Dendritic cell treated with granulocyte-macrophage colony-stimulating factor and Interleukin-4, amounts not matched to agents 40 ng/mL and 50 ng/mL, for 4 days (primary cell): ENCODE data around the gene CBR3.

Experiments used
- H3K27ac Mint-ChIP-seq: one replicate; pipeline ENCODE4 v1.8.0; 2022; ENCODE audit warnings: mild to moderate bottlenecking, mixed read lengths
- H3K27me3 Mint-ChIP-seq: one replicate; pipeline ENCODE4 v1.8.0; 2022; ENCODE audit warnings: mild to moderate bottlenecking, mixed read lengths
- H3K36me3 Mint-ChIP-seq: one replicate; pipeline ENCODE4 v1.8.0; 2022; ENCODE audit warnings: low read depth, mixed read lengths
- H3K4me1 Mint-ChIP-seq: one replicate; pipeline ENCODE4 v1.8.0; 2022; ENCODE audit warnings: low read depth, mixed read lengths
- H3K4me3 Mint-ChIP-seq: one replicate; pipeline ENCODE4 v1.8.0; 2022; ENCODE audit warnings: mild to moderate bottlenecking, moderate library complexity, mixed read lengths
- H3K9me3 Mint-ChIP-seq: one replicate; pipeline ENCODE4 v1.8.0; 2022; ENCODE audit warnings: mixed read lengths
- intact Hi-C: fragments of 100-400 bp; cut with micrococcal nuclease; formaldehyde crosslinking; loops from one replicate; pipeline ENCODE4 v1.15.0; 2022

The CBR3 gene

GRCh38 chr21:36186506-36187399 lies 51.9 kb downstream of the CBR3 start:
- no peak overlapping the region for H3K4me3 Mint-ChIP-seq
- no peak overlapping the region for H3K27ac Mint-ChIP-seq
- no peaks in the 10 kb centered on the region for H3K27me3 Mint-ChIP-seq
- H3K9me3 Mint-ChIP-seq: no peaks in the 10 kb centered on the region
- peaks cover 61% of the 10 kb centered on the region for H3K4me1 Mint-ChIP-seq
- H3K36me3 Mint-ChIP-seq: peaks cover 62% of the 10 kb centered on the region
- intact Hi-C loops: loop anchor here (5.0 kb wide), 1 partner anchor 44 kb away; no protein-coding TSS in a partner anchor

- H3K36me3 Mint-ChIP-seq: peaks cover 58% of the 10 kb centered on the region
- H3K4me3 Mint-ChIP-seq: no peak overlapping the region
- intact Hi-C loops: loop anchor here (5.0 kb wide), 1 partner anchor 46 kb away; no protein-coding TSS in a partner anchor
- no peaks in the 10 kb centered on the region for H3K9me3 Mint-ChIP-seq
- no peaks in the 10 kb centered on the region for H3K27me3 Mint-ChIP-seq
- H3K27ac Mint-ChIP-seq: peak overlapping the region; percentile 72
- peaks cover 47% of the 10 kb centered on the region for H3K4me1 Mint-ChIP-seq
These were observed 53.3 kb downstream of the CBR3 start for GRCh38 chr21:36188081-36188681.

DNA sequence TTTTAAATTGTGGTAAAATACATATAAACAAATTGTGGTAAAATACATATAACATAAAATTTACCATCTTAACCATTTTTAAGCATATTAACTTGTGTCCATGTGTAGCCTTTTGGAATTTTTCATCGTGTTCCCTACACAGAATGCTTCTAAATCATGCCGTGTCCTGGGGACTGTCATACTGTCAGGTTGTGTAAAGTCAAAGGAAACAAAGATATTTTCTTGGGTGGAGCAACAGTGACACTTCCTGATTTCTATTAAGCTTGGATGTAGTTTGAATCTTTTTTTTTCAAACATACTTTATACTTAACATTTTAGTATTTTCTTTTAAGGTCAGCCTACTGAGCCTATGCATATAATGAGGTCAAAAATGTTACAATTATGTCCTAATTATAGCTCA lies 54.1 kb downstream of the CBR3 start:
- H3K9me3 Mint-ChIP-seq: no peaks in the 10 kb centered on the region
- H3K36me3 Mint-ChIP-seq: peaks cover 50% of the 10 kb centered on the region
- intact Hi-C loops: loop anchor here (5.0 kb wide), 1 partner anchor 47 kb away; no protein-coding TSS in a partner anchor
- H3K4me3 Mint-ChIP-seq: no peak overlapping the region
- H3K27ac Mint-ChIP-seq: no peak overlapping the region
- peaks cover 42% of the 10 kb centered on the region for H3K4me1 Mint-ChIP-seq
- no peaks in the 10 kb centered on the region for H3K27me3 Mint-ChIP-seq

GRCh38 chr21:36190736-36191135 lies 55.9 kb downstream of the CBR3 start:
- peaks cover 44% of the 10 kb centered on the region for H3K36me3 Mint-ChIP-seq
- no peaks in the 10 kb centered on the region for H3K9me3 Mint-ChIP-seq
- no peaks in the 10 kb centered on the region for H3K27me3 Mint-ChIP-seq
- peak overlapping the region; percentile 17 for H3K27ac Mint-ChIP-seq
- peaks cover 30% of the 10 kb centered on the region for H3K4me1 Mint-ChIP-seq
- intact Hi-C loops: no loop called here
- no peak overlapping the region for H3K4me3 Mint-ChIP-seq

DNA sequence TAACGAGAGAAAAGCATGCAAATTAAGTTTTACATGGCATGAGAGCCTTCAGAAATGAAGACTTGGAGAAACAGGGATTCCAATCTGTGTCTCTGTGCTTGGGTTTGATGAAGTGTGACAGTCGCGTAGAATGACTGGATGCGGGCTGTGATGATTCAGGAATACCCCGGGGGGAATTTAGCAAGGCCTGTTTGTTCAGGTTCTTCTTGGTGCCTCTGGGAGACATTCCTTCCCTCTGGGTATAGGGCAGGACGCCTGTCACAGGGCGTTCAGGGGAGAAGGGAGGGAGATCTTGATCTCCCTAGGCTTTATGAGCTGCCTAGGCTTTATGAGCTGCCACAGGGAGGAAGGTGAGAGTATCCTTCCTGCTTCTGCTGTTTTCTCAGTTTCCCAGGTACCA lies 58.3 kb downstream of the CBR3 start:
- intact Hi-C loops: no loop called here
- H3K4me1 Mint-ChIP-seq: peaks cover 23% of the 10 kb centered on the region
- no peaks in the 10 kb centered on the region for H3K27me3 Mint-ChIP-seq
- no peak overlapping the region for H3K27ac Mint-ChIP-seq
- H3K36me3 Mint-ChIP-seq: peaks cover 42% of the 10 kb centered on the region
- H3K4me3 Mint-ChIP-seq: no peak overlapping the region
- H3K9me3 Mint-ChIP-seq: no peaks in the 10 kb centered on the region

DNA sequence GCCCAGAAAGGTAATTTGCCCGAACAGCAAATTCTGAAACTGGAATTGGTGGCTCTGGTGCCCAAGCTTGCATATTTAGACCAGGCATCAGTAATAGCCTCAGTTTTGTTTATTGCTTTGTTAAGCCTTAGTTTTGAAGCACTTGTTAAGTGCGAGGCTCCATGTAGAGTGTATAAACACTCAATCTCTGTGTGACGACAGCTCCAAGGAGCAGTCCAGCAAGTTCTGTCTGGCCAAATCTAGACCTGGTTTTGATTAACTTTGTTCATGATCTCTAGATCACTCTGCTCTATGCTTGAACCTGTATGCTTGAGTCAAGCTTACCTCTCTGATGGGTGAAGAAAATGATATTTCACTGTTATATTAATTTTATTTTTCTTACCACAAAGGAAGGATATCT lies 59.1 kb downstream of the CBR3 start:
- Mint-ChIP-seq H3K4me3 (no peak overlapping the region), H3K27me3 (no peaks in the 10 kb centered on the region), H3K4me1 (peaks cover 18% of the 10 kb centered on the region), H3K9me3 (no peaks in the 10 kb centered on the region), H3K36me3 (peaks cover 47% of the 10 kb centered on the region), H3K27ac (no peak overlapping the region)
- intact Hi-C loops: no loop called here

DNA sequence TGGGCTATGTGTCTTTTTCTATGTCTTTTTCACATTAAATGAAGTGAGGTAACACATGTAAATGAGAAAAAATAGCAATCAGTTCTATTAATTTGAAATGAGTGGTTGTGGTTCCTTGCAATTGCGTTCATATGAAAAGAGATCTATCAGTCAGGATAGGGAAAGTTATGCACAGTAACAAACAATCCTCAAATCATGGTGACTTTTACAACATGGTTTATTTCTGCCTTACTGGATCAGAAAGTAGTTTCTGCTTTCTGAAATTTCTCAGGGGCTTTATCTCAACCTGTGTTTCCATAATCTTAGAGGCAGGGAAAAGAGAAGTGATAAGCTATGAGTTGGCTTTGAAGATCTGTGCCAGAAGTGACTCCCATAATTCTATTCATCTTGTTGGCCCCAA lies 60.7 kb downstream of the CBR3 start:
- Mint-ChIP-seq H3K27ac (no peak overlapping the region), H3K4me1 (peaks cover 18% of the 10 kb centered on the region), H3K4me3 (no peak overlapping the region), H3K9me3 (no peaks in the 10 kb centered on the region), H3K36me3 (peaks cover 60% of the 10 kb centered on the region), H3K27me3 (no peaks in the 10 kb centered on the region)
- intact Hi-C loops: no loop called here
